HCT116 (cell line): ENCODE data around the gene SYCP2.

Experiments
- CTCF ChIP-seq, 3 experiments: fragments of 200-600 bp in 1 of 3; sonication (generic) in 1 of 3; IDR thresholded peaks in 2 of 3; conservative IDR thresholded peaks in 1 of 3; 2 replicates each; pipeline ENCODE4 v1.5.1; 2012 to 2017; ENCODE audit warnings: low read depth in 2 of 3, low read length in 2 of 3, antibody characterized with exemption in 1 of 3, borderline replicate concordance in 1 of 3, control low read depth in 1 of 3, mild to moderate bottlenecking in 1 of 3, mixed read lengths in 1 of 3, mixed run types in 1 of 3, moderate library complexity in 1 of 3; ENCODE audit not compliant: insufficient read depth in 1 of 3
- EZH2 ChIP-seq: fragments of 200-600 bp; sonication (generic); IDR thresholded peaks from 2 replicates; pipeline ENCODE4 v1.6.1; 2017; ENCODE audit warnings: antibody characterized with exemption, mixed run types
- EZH2phosphoT487 ChIP-seq: fragments of 200-600 bp; IDR thresholded peaks from 2 replicates; pipeline ENCODE4 v1.6.1; 2018; ENCODE audit warnings: antibody characterized with exemption, borderline replicate concordance
- FOSL1 ChIP-seq: IDR thresholded peaks from 2 replicates; pipeline ENCODE4 v1.6.1; 2012; ENCODE audit warnings: low read depth
- MAX ChIP-seq: IDR thresholded peaks from 2 replicates; pipeline ENCODE4 v1.6.1; 2012
- POLR2AphosphoS5 ChIP-seq: IDR thresholded peaks from 2 replicates; pipeline ENCODE4 v1.6.1; 2011; ENCODE audit warnings: mild to moderate bottlenecking, low read depth, low read length, moderate library complexity
- REST ChIP-seq: IDR thresholded peaks from 2 replicates; pipeline ENCODE4 v1.6.1; 2012; ENCODE audit warnings: low read depth
- SIN3A ChIP-seq: IDR thresholded peaks from 2 replicates; pipeline ENCODE4 v1.6.1; 2012; ENCODE audit warnings: low read depth

- TF ChIP-seq MAX (no peak), SIN3A (no peak), CTCF (IDR thresholded peaks at IDR 0.05 in 2 of 3, conservative IDR thresholded peaks at IDR 0.05 in 1 of 3; ENCODE audit: borderline replicate concordance in 1 of 3, insufficient read depth in 1 of 3, low read depth in 2 of 3, low read length in 2 of 3) (no peak), REST (no peak), FOSL1 (no peak), POLR2AphosphoS5 (no peak), EZH2 (no peak), EZH2phosphoT487 (no peak)
Measured at GRCh38 chr20:59830665-59831023, 102.8 kb downstream of the SYCP2 start.
